Neural progenitor cell (in vitro differentiated cells): ENCODE data around the gene LRP1. TPM values are rescaled to one million over a fixed set of nuclear protein-coding genes. Genes with fewer than 3 reads are reported as not detected.

ENCODE experiments used
- DNase-seq: peaks from one replicate; pipeline ENCODE4 v3.0.0-alpha.2; 2016; ENCODE audit warnings: low spot score
- H2AFZ ChIP-seq: fragments of 200-600 bp; sonication (generic); replicated peaks from 2 replicates; pipeline ENCODE4 v1.6.1; 2016; ENCODE audit warnings: antibody characterized with exemption
- H3F3A ChIP-seq: fragments of 200-600 bp; sonication (generic); 2 replicates; pipeline ENCODE4 v1.6.1; 2016; ENCODE audit warnings: antibody characterized with exemption, low read depth
- H3K27ac ChIP-seq: fragments of 200-600 bp; sonication (generic); 2 replicates; pipeline ENCODE4 v1.5.1; 2016; ENCODE audit warnings: mild to moderate bottlenecking
- H3K27me3 ChIP-seq: fragments of 200-600 bp; sonication (generic); 2 replicates; pipeline ENCODE4 v1.6.1; 2016; ENCODE audit warnings: mild to moderate bottlenecking, moderate library complexity
- H3K36me3 ChIP-seq: fragments of 200-600 bp; sonication (generic); 2 replicates; pipeline ENCODE4 v1.5.1; 2016
- H3K4me1 ChIP-seq: fragments of 200-600 bp; sonication (generic); 2 replicates; pipeline ENCODE4 v1.6.1; 2016; ENCODE audit warnings: mixed run types
- H3K4me2 ChIP-seq: fragments of 200-600 bp; sonication (generic); 2 replicates; pipeline ENCODE4 v1.6.1; 2016
- H3K4me3 ChIP-seq: fragments of 200-600 bp; sonication (generic); 2 replicates; pipeline ENCODE4 v1.5.1; 2016
- H3K79me2 ChIP-seq: fragments of 200-600 bp; sonication (generic); 2 replicates; pipeline ENCODE4 v1.6.1; 2016; ENCODE audit warnings: low read depth
- H3K9ac ChIP-seq: fragments of 200-600 bp; sonication (generic); 2 replicates; pipeline ENCODE4 v1.6.1; 2016
- H3K9me3 ChIP-seq: fragments of 200-600 bp; sonication (generic); 2 replicates; pipeline ENCODE4 v1.5.1; 2016; ENCODE audit warnings: low read depth
- H4K20me1 ChIP-seq: fragments of 200-600 bp; sonication (generic); 2 replicates; pipeline ENCODE4 v1.6.1; 2016; ENCODE audit warnings: low read depth
- H3K27ac Mint-ChIP-seq: 3 replicates; pipeline ENCODE4 v1.8.0; 2021; ENCODE audit warnings: mixed read lengths
- H3K27me3 Mint-ChIP-seq: 2 replicates; pipeline ENCODE4 v1.8.0; 2022; ENCODE audit warnings: low read depth, mild to moderate bottlenecking, inconsistent platforms, moderate library complexity, mixed read lengths; ENCODE audit not compliant: insufficient read depth
- H3K36me3 Mint-ChIP-seq: 3 replicates; pipeline ENCODE4 v1.8.0; 2021; ENCODE audit warnings: mixed read lengths
- H3K4me1 Mint-ChIP-seq: 3 replicates; pipeline ENCODE4 v1.8.0; 2021; ENCODE audit warnings: mixed read lengths
- H3K4me3 Mint-ChIP-seq: 3 replicates; pipeline ENCODE4 v1.8.0; 2021; ENCODE audit warnings: mild to moderate bottlenecking, moderate library complexity, mixed read lengths
- H3K9me3 Mint-ChIP-seq: 3 replicates; pipeline ENCODE4 v1.8.0; 2020; ENCODE audit warnings: mixed read lengths
- EZH2 ChIP-seq: fragments of 200-600 bp; sonication (generic); IDR thresholded peaks from 2 replicates; pipeline ENCODE4 v1.6.1; 2017; ENCODE audit warnings: antibody characterized with exemption, mild to moderate bottlenecking, moderate library complexity
- EZH2phosphoT487 ChIP-seq: fragments of 200-600 bp; sonication (generic); IDR thresholded peaks from 2 replicates; pipeline ENCODE4 v1.6.1; 2017; ENCODE audit warnings: antibody characterized with exemption
- total RNA-seq: library from RNA; depleted of rRNA; stranded (reverse); fragments of >200 nt; gene quantifications from 2 replicates; pipeline ENCODE4 v1.2.3, GENCODE V29; 2015; ENCODE audit warnings: low replicate concordance
- TF ChIP-seq, protein P1 (sequence below): fragments of 200-600 bp; sonication (generic); IDR thresholded peaks from 2 replicates; pipeline ENCODE4 v1.5.1; 2017; ENCODE audit warnings: antibody characterized with exemption, mild to moderate bottlenecking

Gene LRP1
- total RNA-seq, 1 donor from 2014 or later = 13.9 TPM

DNA sequence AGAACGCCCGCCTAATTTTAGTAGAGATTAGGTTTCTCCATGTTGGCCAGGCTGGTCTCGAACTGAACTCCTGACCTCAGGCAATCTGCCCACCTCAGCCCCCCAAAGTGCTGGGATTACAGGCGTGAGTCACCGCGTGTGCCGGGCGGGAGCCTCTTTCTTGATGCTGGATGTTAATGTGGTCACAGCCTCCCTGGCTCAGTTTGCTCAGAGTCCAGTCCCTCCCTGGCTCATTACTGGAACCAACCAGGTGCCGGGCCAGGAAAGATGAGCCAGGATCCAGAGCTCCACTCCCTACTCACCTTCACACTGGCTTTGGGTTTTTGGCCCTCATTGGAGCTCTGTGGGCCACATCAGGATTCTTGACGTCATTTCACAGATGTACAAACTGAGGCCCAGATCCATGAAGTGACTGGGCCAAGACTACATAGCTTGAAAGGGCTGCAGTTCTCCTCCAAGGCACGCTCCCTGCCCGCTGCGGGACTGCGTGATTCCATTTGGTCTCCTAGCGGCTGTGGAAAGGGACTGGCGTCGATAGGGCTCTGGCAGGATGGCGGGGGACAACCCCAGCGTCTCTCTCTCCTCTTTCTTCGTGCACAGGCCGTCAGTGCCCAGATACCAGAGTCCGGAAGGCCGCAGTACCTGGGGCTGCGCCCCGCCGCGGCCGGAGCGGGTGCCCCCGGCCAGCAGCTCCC lies 96.1 kb downstream of the LRP1 start:
- H3F3A ChIP-seq = peaks cover 43% of the 10 kb centered on the region
- H3K9me3 ChIP-seq = no peaks in the 10 kb centered on the region
- Mint-ChIP-seq H3K4me3 (no peak overlapping the region), H3K4me1 (peaks cover 46% of the 10 kb centered on the region), H3K36me3 (no peaks in the 10 kb centered on the region), H3K27ac (no peak overlapping the region), H3K9me3 (peaks cover 7% of the 10 kb centered on the region), H3K27me3 (peaks cover 77% of the 10 kb centered on the region)
- no peak overlapping the region for H3K4me2 ChIP-seq
- no peak overlapping the region for H3K9ac ChIP-seq
- H3K4me1 ChIP-seq = peaks cover 48% of the 10 kb centered on the region
- H3K27me3 ChIP-seq = peaks cover 99% of the 10 kb centered on the region
- no peak overlapping the region for H3K4me3 ChIP-seq
- no peak for TF ChIP-seq EZH2
- TF ChIP-seq, protein P1, sequence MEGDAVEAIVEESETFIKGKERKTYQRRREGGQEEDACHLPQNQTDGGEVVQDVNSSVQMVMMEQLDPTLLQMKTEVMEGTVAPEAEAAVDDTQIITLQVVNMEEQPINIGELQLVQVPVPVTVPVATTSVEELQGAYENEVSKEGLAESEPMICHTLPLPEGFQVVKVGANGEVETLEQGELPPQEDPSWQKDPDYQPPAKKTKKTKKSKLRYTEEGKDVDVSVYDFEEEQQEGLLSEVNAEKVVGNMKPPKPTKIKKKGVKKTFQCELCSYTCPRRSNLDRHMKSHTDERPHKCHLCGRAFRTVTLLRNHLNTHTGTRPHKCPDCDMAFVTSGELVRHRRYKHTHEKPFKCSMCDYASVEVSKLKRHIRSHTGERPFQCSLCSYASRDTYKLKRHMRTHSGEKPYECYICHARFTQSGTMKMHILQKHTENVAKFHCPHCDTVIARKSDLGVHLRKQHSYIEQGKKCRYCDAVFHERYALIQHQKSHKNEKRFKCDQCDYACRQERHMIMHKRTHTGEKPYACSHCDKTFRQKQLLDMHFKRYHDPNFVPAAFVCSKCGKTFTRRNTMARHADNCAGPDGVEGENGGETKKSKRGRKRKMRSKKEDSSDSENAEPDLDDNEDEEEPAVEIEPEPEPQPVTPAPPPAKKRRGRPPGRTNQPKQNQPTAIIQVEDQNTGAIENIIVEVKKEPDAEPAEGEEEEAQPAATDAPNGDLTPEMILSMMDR = no peak
- peaks cover 44% of the 10 kb centered on the region for H4K20me1 ChIP-seq
- no peak overlapping the region for H3K27ac ChIP-seq
- H3K36me3 ChIP-seq = no peaks in the 10 kb centered on the region
- H3K79me2 ChIP-seq = no peaks in the 10 kb centered on the region
- H2AFZ ChIP-seq = no peak overlapping the region
- no peak for DNase-seq

DNA sequence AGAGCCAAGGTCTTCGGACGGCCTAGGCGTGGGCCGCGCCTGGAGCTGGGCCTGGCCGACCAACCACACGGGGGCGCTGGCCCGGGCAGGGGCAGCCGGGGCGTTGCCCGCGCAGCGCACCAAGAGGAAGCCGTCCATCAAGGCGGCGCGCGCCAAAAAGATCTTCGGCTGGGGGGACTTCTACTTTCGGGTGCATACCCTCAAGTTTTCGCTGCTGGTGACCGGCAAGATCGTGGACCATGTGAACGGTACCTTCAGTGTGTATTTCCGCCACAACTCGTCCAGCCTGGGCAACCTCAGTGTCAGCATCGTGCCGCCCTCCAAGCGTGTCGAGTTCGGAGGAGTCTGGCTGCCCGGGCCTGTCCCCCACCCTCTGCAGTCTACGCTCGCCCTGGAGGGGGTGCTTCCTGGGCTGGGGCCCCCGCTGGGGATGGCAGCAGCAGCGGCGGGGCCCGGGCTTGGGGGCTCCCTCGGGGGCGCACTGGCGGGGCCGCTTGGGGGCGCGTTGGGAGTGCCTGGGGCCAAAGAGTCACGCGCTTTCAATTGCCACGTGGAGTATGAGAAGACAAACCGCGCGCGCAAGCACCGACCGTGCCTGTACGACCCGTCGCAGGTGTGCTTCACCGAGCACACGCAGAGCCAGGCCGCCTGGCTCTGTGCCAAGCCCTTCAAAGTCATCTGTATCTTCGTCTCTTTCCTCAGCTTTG lies 96.8 kb downstream of the LRP1 start:
- H2AFZ ChIP-seq = no peak overlapping the region
- H3K27ac ChIP-seq = no peak overlapping the region
- H3K9ac ChIP-seq = no peak overlapping the region
- peaks cover 49% of the 10 kb centered on the region for H3K4me1 Mint-ChIP-seq
- H3K27me3 ChIP-seq = peaks cover 92% of the 10 kb centered on the region
- peaks cover 3% of the 10 kb centered on the region for H3K79me2 ChIP-seq
- H3K27me3 Mint-ChIP-seq = peaks cover 72% of the 10 kb centered on the region
- no peak overlapping the region for H3K4me3 ChIP-seq
- peaks cover 36% of the 10 kb centered on the region for H3F3A ChIP-seq
- H3K9me3 ChIP-seq = no peaks in the 10 kb centered on the region
- no peak overlapping the region for H3K4me2 ChIP-seq
- H3K9me3 Mint-ChIP-seq = peaks cover 7% of the 10 kb centered on the region
- H3K36me3 Mint-ChIP-seq = no peaks in the 10 kb centered on the region
- no peak overlapping the region for H3K27ac Mint-ChIP-seq
- H4K20me1 ChIP-seq = peaks cover 37% of the 10 kb centered on the region
- H3K36me3 ChIP-seq = no peaks in the 10 kb centered on the region
- peak; percentile 81 for DNase-seq
- H3K4me1 ChIP-seq = peaks cover 41% of the 10 kb centered on the region
- peak overlapping the region; percentile 8 for H3K4me3 Mint-ChIP-seq
- TF ChIP-seq EZH2phosphoT487 (peak; percentile 77), EZH2 (peak; percentile 93)
- TF ChIP-seq, protein P1 = peak; percentile 86

- no peak for TF ChIP-seq EZH2phosphoT487
- peak; percentile 9 for TF ChIP-seq EZH2
- TF ChIP-seq, protein P1 = no peak
- Histone ChIP-seq H3K4me3 (no peak overlapping the region), H3K4me2 (peak overlapping the region; percentile 90), H3F3A (peaks cover 30% of the 10 kb centered on the region), H3K27me3 (peaks cover 86% of the 10 kb centered on the region), H3K9ac (no peak overlapping the region), H4K20me1 (peaks cover 38% of the 10 kb centered on the region), H3K79me2 (peaks cover 9% of the 10 kb centered on the region), H3K4me1 (peaks cover 40% of the 10 kb centered on the region), H3K27ac (no peak overlapping the region), H2AFZ (no peak overlapping the region), H3K36me3 (no peaks in the 10 kb centered on the region), H3K9me3 (no peaks in the 10 kb centered on the region)
- Mint-ChIP-seq H3K9me3 (peaks cover 7% of the 10 kb centered on the region), H3K4me1 (peaks cover 52% of the 10 kb centered on the region), H3K27ac (no peak overlapping the region), H3K36me3 (no peaks in the 10 kb centered on the region), H3K4me3 (peak overlapping the region; percentile 24), H3K27me3 (peaks cover 71% of the 10 kb centered on the region)
- no peak for DNase-seq
These were observed 97.5 kb downstream of the LRP1 start for GRCh38 chr12:57225680-57226210.
